ENCODE measurements around the gene IMMP2L.

The IMMP2L gene

GRCh38 chr7:110827936-110828335, 734.4 kb downstream of the IMMP2L start:
- Histone ChIP-seq H3K4me2 (ENCODE audit: low read depth, low read length, poor library complexity, severe bottlenecking) (no peak overlapping the region), H3K9me3 (ENCODE audit: insufficient read depth, low read depth, low read length) (no peaks in the 10 kb centered on the region), H3K79me2 (ENCODE audit: insufficient read depth, low read length) (no peaks in the 10 kb centered on the region), H2AFZ (ENCODE audit: low read length) (no peak overlapping the region), H4K20me1 (ENCODE audit: insufficient read depth, low read length, poor library complexity, severe bottlenecking) (no peaks in the 10 kb centered on the region), H3K36me3 (ENCODE audit: insufficient read depth, low read length) (no peaks in the 10 kb centered on the region), H3K4me1 (ENCODE audit: insufficient read depth, low read length, poor library complexity, severe bottlenecking) (peaks cover 14% of the 10 kb centered on the region), H3F3A (ENCODE audit: low read depth) (no peaks in the 10 kb centered on the region), H3K27me3 (ENCODE audit: insufficient read depth, low read length, poor library complexity, severe bottlenecking) (no peaks in the 10 kb centered on the region), H3K4me3 (ENCODE audit: low read length, poor library complexity, severe bottlenecking) (no peak overlapping the region), H3K9ac (ENCODE audit: low read depth, low read length, poor library complexity, severe bottlenecking) (no peak overlapping the region), H3K9me2 (replicated peaks; ENCODE audit: low read depth, low read length) (no peaks in the 10 kb centered on the region)
- TF ChIP-seq EZH2phosphoT487 (IDR thresholded peaks at IDR 0.05; ENCODE audit: borderline replicate concordance) (no peak), CTCF (conservative IDR thresholded peaks at IDR 0.05; ENCODE audit: low read length) (no peak)

- Histone ChIP-seq H3F3A (ENCODE audit: low read depth) (no peaks in the 10 kb centered on the region), H4K20me1 (ENCODE audit: insufficient read depth, low read length, poor library complexity, severe bottlenecking) (no peaks in the 10 kb centered on the region), H3K4me2 (ENCODE audit: low read depth, low read length, poor library complexity, severe bottlenecking) (peak overlapping the region; percentile 63), H3K9ac (ENCODE audit: low read depth, low read length, poor library complexity, severe bottlenecking) (no peak overlapping the region), H3K4me1 (ENCODE audit: insufficient read depth, low read length, poor library complexity, severe bottlenecking) (peaks cover 14% of the 10 kb centered on the region), H3K9me3 (ENCODE audit: insufficient read depth, low read depth, low read length) (no peaks in the 10 kb centered on the region), H3K9me2 (replicated peaks; ENCODE audit: low read depth, low read length) (no peaks in the 10 kb centered on the region), H3K4me3 (ENCODE audit: low read length, poor library complexity, severe bottlenecking) (no peak overlapping the region), H3K36me3 (ENCODE audit: insufficient read depth, low read length) (no peaks in the 10 kb centered on the region), H2AFZ (ENCODE audit: low read length) (no peak overlapping the region), H3K27me3 (ENCODE audit: insufficient read depth, low read length, poor library complexity, severe bottlenecking) (no peaks in the 10 kb centered on the region), H3K79me2 (ENCODE audit: insufficient read depth, low read length) (no peaks in the 10 kb centered on the region)
- no peak for TF ChIP-seq EZH2phosphoT487 (IDR thresholded peaks at IDR 0.05; ENCODE audit: borderline replicate concordance)
- TF ChIP-seq CTCF (conservative IDR thresholded peaks at IDR 0.05; ENCODE audit: low read length), result no peak
Measured at GRCh38 chr7:110827287-110827855, 734.9 kb downstream of the IMMP2L start.

GRCh38 chr7:110813986-110814385, 748.3 kb downstream of the IMMP2L start:
- Histone ChIP-seq H3K27me3 (ENCODE audit: insufficient read depth, low read length, poor library complexity, severe bottlenecking) (no peaks in the 10 kb centered on the region), H3K9me3 (ENCODE audit: insufficient read depth, low read depth, low read length) (no peaks in the 10 kb centered on the region), H3K36me3 (ENCODE audit: insufficient read depth, low read length) (no peaks in the 10 kb centered on the region), H3K4me3 (ENCODE audit: low read length, poor library complexity, severe bottlenecking) (no peak overlapping the region), H3K79me2 (ENCODE audit: insufficient read depth, low read length) (no peaks in the 10 kb centered on the region), H2AFZ (ENCODE audit: low read length) (no peak overlapping the region), H3K9ac (ENCODE audit: low read depth, low read length, poor library complexity, severe bottlenecking) (no peak overlapping the region), H3K4me1 (ENCODE audit: insufficient read depth, low read length, poor library complexity, severe bottlenecking) (peaks cover 7% of the 10 kb centered on the region), H3K9me2 (replicated peaks; ENCODE audit: low read depth, low read length) (no peaks in the 10 kb centered on the region), H3K4me2 (ENCODE audit: low read depth, low read length, poor library complexity, severe bottlenecking) (no peak overlapping the region), H4K20me1 (ENCODE audit: insufficient read depth, low read length, poor library complexity, severe bottlenecking) (no peaks in the 10 kb centered on the region), H3F3A (ENCODE audit: low read depth) (no peaks in the 10 kb centered on the region)
- TF ChIP-seq EZH2phosphoT487 (IDR thresholded peaks at IDR 0.05; ENCODE audit: borderline replicate concordance) (no peak), CTCF (conservative IDR thresholded peaks at IDR 0.05; ENCODE audit: low read length) (no peak)

Data from Loucy (cell line).